SK-N-SH treated with all-trans-retinoic acid at 6 μM for 48 hours (cell line): ENCODE measurements around the gene NAT16.

Source experiments
- CSDC2 ChIP-seq: fragments of 250-450 bp; sonication (Bioruptor Pico); IDR thresholded peaks from 2 replicates; pipeline ENCODE4 v1.5.0; 2020; ENCODE audit warnings: mild to moderate bottlenecking, moderate library complexity
- PATZ1 ChIP-seq: fragments of 250-450 bp; sonication (Bioruptor Pico); IDR thresholded peaks from 2 replicates; pipeline ENCODE4 v1.8.0; 2020; ENCODE audit warnings: mild to moderate bottlenecking, moderate library complexity, borderline replicate concordance
- RARB ChIP-seq: fragments of 250-450 bp; sonication (Bioruptor Pico); IDR thresholded peaks from 2 replicates; pipeline ENCODE4 v1.8.0; 2021; ENCODE audit warnings: mild to moderate bottlenecking, moderate library complexity
- SNAI2 ChIP-seq: fragments of 250-450 bp; sonication (Bioruptor Pico); IDR thresholded peaks from 2 replicates; pipeline ENCODE4 v1.5.0; 2020; ENCODE audit warnings: mild to moderate bottlenecking, moderate library complexity
- TOX ChIP-seq: fragments of 250-450 bp; sonication (Bioruptor Pico); IDR thresholded peaks from 2 replicates; pipeline ENCODE4 v1.8.0; 2021; ENCODE audit warnings: mild to moderate bottlenecking, moderate library complexity, borderline replicate concordance
- TSHZ2 ChIP-seq: fragments of 250-450 bp; sonication (Bioruptor Pico); IDR thresholded peaks from 2 replicates; pipeline ENCODE4 v1.5.0; 2020; ENCODE audit warnings: mild to moderate bottlenecking, moderate library complexity
- ZFP3 ChIP-seq: fragments of 250-450 bp; sonication (Bioruptor Pico); IDR thresholded peaks from 2 replicates; pipeline ENCODE4 v1.5.0; 2020; ENCODE audit warnings: mild to moderate bottlenecking, moderate library complexity
- ZNF70 ChIP-seq: fragments of 450-650 bp; formaldehyde crosslinking; IDR thresholded peaks from 2 replicates; pipeline ENCODE4 v1.5.0; 2020; ENCODE audit warnings: mild to moderate bottlenecking, moderate library complexity
- ZNF8 ChIP-seq: fragments of 450-650 bp; formaldehyde crosslinking; IDR thresholded peaks from 2 replicates; pipeline ENCODE4 v1.5.0; 2020; ENCODE audit warnings: mild to moderate bottlenecking, moderate library complexity

DNA sequence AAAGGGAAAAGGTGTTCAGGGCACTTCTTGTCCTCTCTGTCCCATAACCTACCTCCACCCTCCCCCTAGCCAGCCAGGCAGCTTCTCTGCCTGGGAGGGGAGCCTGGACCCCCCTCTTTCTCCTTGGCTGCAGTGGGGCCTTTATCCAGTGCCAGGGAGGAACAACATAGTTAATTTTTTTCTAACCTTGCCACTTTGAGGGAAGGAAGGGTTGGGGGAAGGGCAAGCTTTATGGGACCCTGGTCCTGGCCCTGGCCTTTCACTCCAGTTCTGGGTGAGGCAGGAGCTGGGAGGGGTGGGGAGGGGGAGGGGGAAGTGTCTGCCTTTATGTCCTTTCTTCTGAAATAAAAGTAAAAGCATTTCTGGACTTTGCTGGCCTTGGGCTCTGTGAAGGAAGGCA is 19.2 kb downstream of the NAT16 start:
- no peak for TF ChIP-seq CSDC2 (CRISPR knock-in tag)
- no peak for TF ChIP-seq RARB (CRISPR knock-in tag)
- no peak for TF ChIP-seq TSHZ2 (CRISPR knock-in tag)
- no peak for TF ChIP-seq TOX (CRISPR knock-in tag)
- TF ChIP-seq SNAI2 (CRISPR knock-in tag): no peak
- no peak for TF ChIP-seq ZFP3 (CRISPR knock-in tag)
- no peak for TF ChIP-seq PATZ1
- TF ChIP-seq ZNF70 (CRISPR knock-in tag): no peak
- TF ChIP-seq ZNF8 (CRISPR knock-in tag): no peak
